GM19372 (cell line): ENCODE measurements around the gene MCM5.
"Not testable (repeated sequence)": the region's sequence is repeated elsewhere in the genome, so short reads cannot be mapped to it uniquely, and the experiment has no call there.

ENCODE experiments used
- ATAC-seq: cut with Tn5 transposase; IDR thresholded peaks from one replicate; pipeline ENCODE4 v1.9.1; 2021; ENCODE audit warnings: mild to moderate bottlenecking, low read depth, moderate library complexity; ENCODE audit not compliant: unreplicated experiment

MCM5 gene

GRCh38 chr22:35449829-35450689 is 50.1 kb downstream of the MCM5 start:
- no peak for ATAC-seq

- ATAC-seq: no peak
Measured at GRCh38 chr22:35450824-35451569, 51.1 kb downstream of the MCM5 start.

- no peak for ATAC-seq
Measured at GRCh38 chr22:35451592-35451991, 51.7 kb downstream of the MCM5 start.

- no peak for ATAC-seq
Measured at GRCh38 chr22:35452351-35452781, 52.4 kb downstream of the MCM5 start.

GRCh38 chr22:35452810-35453743 is 53.1 kb downstream of the MCM5 start:
- ATAC-seq: no peak

GRCh38 chr22:35454416-35455054 is 54.6 kb downstream of the MCM5 start:
- no peak for ATAC-seq

GRCh38 chr22:35455529-35455928 is 55.6 kb downstream of the MCM5 start:
- no peak for ATAC-seq

- ATAC-seq: no peak
Measured at GRCh38 chr22:35456757-35457156, 56.8 kb downstream of the MCM5 start.

- no peak for ATAC-seq
Measured at GRCh38 chr22:35457729-35458546, 58.0 kb downstream of the MCM5 start.

GRCh38 chr22:35458547-35459422 is 58.8 kb downstream of the MCM5 start:
- ATAC-seq: no peak

GRCh38 chr22:35459423-35459894 is 59.5 kb downstream of the MCM5 start:
- ATAC-seq: no peak

GRCh38 chr22:35459976-35460375 is 60.0 kb downstream of the MCM5 start:
- ATAC-seq: not testable (repeated sequence)

- no peak for ATAC-seq
Measured at GRCh38 chr22:35460688-35461087, 60.7 kb downstream of the MCM5 start.

- ATAC-seq: no peak
Measured at GRCh38 chr22:35462498-35463230, 62.7 kb downstream of the MCM5 start.

GRCh38 chr22:35463231-35463933 is 63.4 kb downstream of the MCM5 start:
- ATAC-seq: no peak

- ATAC-seq: no peak
Measured at GRCh38 chr22:35464399-35464798, 64.5 kb downstream of the MCM5 start.
